ELF-1 (cell line): ENCODE measurements around the gene NEUROD6.
A peak's percentile ranks its signal among the peaks of the same experiment; 100 is the strongest.

Experiments
- DNase-seq: peaks from one replicate; pipeline ENCODE4 v3.0.0-alpha.2; 2016; ENCODE audit warnings: low read depth, low spot score

NEUROD6 gene

DNA sequence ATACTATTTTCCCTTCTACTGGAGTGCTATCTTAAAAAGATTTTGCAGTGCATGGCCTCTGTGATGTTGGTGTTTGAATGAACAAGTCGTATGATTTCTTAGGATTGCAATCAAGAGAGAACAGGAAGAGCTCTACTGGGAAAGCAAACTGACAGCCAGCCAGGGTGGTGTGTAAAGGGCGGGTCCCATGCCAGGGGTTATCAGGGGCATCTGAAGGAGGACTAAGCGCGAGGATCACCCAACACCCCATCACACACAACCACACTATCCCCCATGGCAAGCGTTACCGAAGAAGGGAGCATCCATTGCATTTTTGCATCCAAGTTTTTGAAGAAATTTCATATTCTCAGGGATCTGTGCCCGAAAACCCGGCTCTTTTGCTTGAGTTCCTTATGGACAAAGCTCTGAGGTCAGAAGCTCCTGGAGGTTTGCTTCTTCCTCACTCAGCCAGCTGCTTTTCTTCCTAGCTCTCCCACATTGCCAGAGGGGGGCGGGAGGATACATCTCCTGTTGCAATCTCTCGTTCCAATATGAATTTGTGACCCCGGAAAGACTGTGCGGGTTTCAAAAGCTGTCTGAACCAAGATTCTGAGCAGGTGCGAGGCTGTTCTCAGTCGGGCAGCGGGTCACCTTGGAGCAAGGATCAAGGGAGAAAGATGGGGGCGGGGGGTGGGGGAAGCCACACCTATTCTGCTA, 5.2 kb downstream of the NEUROD6 start:
- DNase-seq = no peak

DNA sequence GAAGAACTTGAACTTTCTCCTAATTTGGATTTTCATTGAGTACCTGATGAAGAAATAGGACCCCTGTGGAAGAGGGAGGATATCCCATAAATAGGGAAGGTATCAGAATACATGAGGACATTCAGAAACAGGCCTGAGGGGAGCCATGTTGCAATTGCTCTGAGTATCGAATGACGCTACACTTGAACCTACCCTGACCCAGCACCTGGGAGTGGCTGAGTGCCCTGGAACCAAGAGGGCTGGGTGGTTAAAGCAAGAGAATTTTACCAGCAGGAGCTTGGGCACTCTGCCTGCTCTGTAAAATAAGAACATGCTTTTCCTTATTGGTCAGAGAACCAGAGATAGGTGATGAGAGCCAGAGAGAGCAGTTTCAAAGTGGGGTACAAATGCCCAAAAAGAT, 7.2 kb downstream of the NEUROD6 start:
- DNase-seq = no peak

DNA sequence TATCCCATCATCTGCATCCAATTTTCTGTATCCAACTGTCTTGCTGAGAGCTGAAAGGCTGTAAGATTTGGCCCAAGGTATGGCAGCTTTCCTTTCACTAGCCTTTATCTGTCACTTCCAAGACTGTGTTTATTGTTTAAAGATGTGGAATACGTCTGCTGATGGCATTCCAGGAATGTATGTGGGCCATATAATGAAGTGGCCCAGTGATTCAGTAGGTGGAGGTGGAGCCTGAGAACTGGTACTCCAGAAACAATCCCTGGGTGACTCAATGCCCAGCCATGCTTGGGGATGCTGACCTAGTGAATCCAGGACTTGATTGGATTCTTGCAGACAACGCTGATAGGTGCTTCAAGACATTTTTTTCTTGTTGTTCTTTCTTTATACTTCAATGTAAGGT, 13.5 kb downstream of the NEUROD6 start:
- DNase-seq = peak; percentile 68

DNA sequence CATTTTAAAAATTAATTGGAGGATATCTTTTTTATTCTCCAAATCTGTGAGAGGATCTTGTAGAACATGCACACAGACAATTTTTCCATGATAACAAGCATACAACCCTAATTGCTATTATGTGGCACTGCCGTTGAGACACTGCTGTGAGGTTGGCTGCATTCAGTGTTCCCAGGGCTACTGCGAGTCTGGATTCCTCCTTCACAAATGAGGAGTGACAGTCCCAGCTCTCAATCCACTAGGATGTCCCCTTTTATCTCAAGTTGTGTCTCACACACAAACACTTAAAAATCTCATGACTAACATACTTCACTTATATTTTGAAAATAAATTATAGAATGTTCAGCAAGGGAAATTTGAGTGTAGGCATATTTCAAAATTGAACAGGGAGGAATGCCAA, 14.1 kb downstream of the NEUROD6 start:
- no peak for DNase-seq

DNA sequence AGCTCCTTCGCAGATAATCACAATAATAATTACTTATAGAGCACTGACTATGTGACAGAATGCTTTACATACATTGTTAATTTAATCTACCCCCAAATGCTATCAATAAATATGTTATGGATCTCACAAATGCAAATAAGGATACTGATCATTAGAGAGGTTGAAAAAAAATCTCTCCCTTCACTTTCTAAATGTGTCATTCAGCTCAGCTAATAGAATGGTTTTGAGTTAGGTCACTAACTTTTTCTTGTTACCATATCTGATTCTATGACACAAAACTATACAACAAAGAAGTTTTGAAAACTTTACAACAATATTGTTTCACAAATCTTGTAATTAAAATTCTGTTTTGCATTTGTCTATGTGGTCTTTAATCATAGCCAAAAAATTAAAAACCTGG, 17.4 kb downstream of the NEUROD6 start:
- DNase-seq = no peak

DNA sequence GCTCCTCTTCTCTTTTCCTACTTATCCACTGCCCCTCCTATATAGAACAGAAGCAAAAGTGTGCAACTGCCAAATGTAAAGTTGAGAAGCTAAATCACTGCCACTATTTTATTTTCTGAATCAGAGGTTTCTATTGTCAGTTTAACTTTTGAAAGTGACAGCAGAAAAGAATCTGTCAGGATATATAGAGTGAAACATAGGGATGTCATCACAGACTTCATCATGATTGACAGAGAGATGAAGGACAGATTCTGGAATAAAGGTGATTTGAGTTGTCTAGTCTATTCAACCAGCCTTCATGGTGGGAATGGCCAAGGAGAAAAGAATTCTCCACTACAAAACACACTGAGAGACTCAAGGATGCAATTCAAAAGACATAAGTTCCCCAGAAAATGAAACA, 19.9 kb downstream of the NEUROD6 start:
- DNase-seq = no peak

DNA sequence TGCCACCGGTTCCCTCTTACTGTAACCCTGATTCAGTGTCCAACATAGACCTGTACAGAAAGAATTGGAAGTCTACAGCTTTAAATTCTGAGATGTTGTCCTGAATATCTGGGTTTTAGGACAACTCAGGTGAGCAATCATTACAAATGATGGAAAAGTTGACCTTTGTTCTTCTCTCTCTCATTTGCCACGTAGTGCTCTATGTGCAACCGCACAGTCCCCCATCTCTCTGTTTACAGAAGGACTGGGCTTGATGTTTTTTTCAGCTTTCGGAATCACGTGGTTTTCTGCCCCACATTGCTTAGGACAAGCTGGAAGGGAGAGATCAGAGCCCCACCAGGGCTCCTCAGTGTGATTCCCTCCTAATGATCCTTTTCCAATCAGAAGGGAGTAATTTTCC, 22.2 kb downstream of the NEUROD6 start:
- DNase-seq = no peak

DNA sequence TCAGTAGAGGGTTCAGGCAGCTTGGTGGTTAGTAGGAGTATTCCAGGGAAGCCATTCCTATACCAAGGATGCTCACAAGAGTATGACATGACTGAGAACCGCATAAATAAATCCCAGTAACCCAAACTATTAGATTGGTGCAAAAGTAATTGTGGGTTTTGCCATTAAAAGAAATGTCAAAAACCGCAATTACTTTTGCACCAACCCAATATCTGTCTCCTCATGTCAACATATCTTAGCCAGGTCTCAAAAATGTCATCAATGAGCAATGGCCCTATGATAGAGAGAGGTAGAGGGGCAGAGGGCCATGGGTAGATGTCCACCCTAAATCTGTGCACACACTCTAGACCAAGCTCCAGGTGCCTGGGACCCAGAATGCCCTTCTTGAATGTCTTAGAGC, 23.6 kb downstream of the NEUROD6 start:
- no peak for DNase-seq

DNA sequence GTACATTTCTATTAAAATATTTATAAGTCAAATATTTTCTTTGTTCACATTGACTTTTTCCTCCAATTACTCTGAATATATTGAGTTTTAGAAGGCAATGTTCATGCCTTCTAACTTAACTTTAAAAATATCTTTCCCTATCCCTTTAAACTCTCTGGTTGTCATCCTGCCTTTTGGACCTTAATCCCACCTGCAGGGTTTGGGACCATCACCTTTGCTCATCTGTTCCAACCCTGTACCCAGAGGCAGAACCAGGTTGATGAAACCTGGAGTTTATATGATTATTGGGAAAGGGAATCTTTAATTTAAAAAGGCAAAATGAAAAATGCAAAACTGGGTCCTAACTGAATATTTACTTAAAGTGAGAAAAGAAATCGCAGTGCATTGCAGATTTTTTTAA, 24.8 kb downstream of the NEUROD6 start:
- no peak for DNase-seq

DNA sequence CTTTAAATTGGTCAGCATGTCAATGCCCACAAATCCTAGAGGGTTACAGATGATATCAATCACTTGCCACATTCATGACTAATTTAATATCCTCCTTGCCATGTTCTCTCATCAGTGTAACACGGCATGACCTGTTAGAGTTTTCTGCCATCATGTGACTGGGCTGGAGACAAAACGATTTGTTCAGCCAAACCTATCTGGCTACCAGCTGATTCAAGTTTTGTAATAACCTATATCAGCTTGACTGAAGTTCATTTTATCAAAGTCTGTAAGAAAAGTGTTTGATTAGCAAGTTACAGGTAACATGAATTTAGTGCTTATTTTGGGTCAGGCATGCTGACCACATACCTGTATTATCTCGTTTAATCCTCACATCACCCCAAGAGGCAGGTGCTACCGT, 25.7 kb downstream of the NEUROD6 start:
- no peak for DNase-seq

DNA sequence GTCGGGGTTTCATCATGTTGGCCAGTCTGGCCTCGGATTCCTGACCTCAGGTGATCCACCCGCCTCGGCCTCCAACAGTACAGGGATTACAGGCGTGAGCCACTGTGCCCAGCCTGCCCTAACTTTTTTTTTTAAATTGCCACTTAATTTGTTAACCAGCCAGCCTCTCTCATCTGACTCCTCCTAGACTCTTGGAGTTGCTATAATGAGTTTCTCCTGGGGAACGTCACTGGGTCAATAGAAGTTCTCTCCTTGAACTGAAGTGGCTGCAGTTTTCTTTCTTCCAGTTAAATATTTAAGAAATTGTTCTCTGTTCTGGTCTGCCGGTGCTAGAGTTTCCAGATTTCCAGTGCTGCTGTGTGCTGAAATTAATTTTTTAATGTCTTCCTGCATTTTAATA, 27.6 kb downstream of the NEUROD6 start:
- DNase-seq = no peak

DNA sequence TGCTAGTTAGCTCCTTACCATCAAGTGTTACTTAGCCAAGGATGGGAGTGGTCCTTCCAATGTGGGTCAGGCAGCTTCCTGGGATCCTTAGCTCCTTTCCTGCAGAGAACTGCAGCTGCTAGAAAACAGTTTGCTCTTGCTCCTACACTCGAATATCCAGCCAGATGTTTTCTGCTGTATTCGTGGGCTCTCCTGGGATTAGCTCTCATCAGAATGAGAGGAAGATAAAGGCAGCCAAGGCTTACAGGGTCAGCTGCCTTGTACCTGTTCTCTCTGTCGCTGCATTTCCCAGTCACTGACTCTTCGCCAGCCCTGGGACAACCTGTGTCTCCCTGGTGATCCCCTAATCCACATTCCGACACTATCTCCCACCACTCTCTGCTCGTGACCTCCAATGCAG, 29.0 kb downstream of the NEUROD6 start:
- peak; percentile 73 for DNase-seq

DNA sequence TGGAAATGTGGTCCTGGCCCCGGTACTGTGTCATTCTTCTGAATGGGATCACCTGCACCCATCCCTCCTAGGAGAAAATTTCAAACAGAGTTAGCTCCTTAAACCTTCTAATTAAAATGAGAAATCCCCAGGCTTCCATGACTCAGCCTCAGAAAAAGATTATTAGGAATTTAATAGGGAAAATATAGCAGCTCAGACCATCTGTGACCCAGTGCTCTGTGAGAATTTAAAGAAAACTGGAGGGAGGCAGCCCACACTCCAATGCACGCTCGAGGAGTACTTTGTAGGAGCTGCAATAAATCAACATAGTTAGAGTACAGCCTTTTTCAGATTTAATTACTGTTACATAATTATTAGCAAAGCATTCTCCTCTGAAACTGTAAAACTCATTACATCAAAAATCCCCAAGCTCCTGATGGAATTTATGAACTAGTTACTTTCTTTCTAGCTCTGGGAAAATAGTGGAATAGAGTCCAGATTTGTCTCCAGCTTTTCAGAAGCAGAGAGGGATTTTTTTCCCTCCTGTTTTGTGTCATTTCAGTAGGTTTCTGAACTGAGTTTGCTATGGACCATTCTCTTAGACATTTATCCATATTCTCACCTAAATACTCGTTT, 30.1 kb downstream of the NEUROD6 start:
- DNase-seq = no peak

DNA sequence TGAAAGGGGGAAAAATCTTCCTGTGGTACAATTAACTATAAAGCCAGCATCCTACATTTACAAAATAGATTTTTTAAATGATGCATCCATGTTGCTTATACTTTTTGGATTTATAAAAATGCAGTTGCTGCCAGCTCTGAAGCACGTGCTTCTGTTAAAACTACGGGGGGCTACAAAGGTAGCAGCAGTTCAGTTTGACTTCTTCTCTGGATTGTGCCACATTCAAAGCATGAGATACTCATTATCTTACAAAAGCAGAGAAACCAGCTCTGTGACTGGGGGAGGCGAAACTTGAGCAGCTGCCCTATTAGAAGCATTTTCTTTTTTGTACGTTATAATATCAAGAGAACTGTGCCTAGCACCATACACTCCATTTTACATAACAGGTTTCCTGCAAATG, 31.1 kb downstream of the NEUROD6 start:
- DNase-seq = no peak

DNA sequence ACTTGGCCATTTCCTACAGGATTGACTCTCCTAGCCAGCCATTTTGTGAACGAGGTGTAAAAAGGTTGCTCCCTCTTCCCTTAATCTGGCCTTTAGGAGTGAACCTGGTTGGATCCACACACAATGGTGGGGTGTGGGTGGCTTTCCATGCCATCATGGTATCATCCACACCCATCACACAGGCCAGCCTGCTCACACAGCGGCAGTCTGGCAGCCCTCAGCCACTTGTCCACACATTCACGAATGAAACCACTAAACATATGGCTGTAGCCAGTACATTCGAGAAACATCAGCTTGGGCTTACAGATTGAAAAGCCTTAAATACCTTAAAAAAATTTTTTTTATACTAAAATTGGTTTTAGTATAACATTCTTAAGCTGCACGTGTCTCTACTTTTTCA, 31.9 kb downstream of the NEUROD6 start:
- DNase-seq = no peak

DNA sequence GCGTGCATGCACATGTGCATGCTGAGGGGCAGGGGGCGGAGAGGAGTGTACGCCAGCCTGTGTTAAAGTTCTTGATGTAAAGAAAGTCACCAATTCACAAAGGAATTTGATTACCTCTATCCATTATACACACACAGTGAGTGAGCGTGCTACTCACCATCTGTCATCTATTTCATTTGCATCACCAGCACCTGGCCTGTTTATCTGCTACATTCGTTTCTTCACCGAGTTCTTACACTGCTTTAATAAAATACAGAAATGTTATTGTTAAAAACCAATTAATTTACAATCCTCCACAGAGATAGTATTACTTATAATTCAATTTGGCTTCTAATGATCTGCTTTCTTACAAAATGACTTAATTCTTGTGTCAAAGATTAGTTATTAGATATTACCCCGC, 32.6 kb downstream of the NEUROD6 start:
- DNase-seq = no peak

DNA sequence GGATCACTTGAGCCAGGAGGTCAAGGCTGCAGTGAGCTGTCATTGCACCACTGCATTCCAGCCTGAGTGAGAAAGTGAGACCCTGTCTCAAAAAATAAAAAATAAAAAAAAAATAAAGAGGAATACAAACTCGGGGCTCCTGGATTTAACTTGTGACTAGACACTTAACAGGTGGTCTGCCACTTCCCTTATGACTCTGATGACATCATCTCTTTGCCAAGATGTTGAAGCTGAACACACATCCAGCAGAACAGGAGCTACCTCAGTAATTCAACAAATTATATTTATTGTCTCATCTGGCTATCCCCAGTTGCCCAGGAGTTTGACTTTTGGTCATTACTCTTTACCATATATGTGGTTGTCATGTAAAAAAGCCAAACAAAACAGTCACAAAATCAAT, 35.3 kb downstream of the NEUROD6 start:
- DNase-seq = no peak

DNA sequence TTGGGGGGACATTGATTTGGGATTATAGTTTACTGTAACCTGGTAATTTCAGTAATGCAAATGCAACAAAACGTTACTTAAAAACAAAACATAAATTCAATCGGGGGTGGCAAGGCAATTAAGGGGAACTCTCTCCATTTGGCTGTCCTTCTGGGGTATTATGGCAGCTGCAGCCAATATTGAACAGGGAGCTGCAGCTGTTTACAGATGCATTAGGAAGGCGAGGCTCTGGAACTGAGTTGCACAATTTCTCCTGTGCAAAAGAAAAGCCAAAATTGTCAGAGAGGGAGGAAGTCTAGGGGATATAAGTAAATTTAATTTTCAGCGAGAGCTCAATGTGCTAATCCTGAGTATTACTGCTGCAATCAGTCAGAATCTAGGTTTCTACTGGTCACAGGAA, 36.1 kb downstream of the NEUROD6 start:
- no peak for DNase-seq

DNA sequence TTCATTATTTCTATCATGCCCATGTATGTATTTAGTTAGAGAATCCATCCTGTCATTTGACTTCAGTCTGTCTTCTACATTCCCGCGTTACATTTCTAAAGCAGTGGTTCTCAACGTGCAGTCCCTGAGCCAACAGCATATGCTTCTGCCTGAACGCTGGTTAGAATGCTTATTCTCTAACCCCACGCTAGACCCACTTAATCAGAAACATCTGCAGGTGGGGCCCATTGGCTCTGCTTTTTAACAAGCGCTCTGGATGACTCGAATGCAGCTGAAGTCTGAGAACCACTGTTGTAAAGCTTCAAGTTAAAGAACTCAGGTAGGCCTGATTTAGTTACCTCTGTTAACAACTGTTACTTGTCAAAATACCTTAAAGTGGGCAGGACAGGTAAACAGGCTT, 38.2 kb downstream of the NEUROD6 start:
- no peak for DNase-seq

DNA sequence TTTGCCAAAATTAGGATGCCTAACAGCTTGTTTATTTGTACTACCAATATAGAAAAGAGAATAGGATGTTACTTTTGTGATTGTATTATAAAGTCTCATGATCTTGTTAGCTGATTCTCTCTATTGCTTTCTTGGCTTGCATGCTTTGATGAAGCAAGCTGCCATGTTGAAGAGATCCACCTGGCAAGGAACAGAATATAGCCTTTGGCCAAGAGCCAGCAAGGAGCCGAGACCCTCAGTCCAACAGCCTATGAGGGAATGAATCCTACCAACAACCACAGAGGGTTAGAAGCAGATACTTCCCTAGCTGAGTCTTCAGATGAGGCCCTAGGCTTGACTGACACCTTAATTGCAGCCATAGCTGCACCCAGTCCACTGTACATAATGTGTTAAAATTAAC, 41.2 kb downstream of the NEUROD6 start:
- no peak for DNase-seq

DNA sequence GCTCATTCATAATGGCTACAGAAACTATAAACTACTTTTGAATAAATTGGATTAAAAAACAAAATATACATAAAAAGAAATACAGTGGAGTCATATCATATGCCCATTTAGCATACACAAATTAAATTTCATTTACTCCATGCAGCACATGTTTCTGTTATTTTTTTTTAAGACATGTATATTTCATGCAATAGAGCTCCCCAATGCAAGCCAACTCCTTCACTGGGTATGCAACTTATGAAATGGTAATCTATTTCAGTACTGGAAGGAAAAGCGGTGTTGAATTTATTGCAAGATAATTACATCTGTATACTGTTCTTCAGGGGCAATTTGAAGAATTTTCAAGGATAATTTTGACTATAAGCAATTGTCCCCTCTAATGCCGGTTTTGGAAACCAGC, 49.9 kb downstream of the NEUROD6 start:
- DNase-seq = no peak
